GM23338 (cell line): ENCODE measurements around the gene INPP4A. TPM values are rescaled to one million over a fixed set of nuclear protein-coding genes. Genes with fewer than 3 reads are reported as not detected.

Experiments
- ATAC-seq: fragments of 200-7000 bp; cut with Tn5 transposase; 3 replicates; pipeline ENCODE4 v1.9.1; 2020
- DNase-seq: peaks from one replicate; pipeline ENCODE4 v3.0.0-alpha.2; 2015; ENCODE audit warnings: low spot score
- H2AFZ ChIP-seq: fragments of 200-600 bp; sonication (generic); 2 replicates; pipeline ENCODE4 v1.8.0; 2016; ENCODE audit warnings: antibody characterized with exemption, mild to moderate bottlenecking, moderate library complexity
- H3F3A ChIP-seq: fragments of 200-600 bp; sonication (generic); replicated peaks from 2 replicates; pipeline ENCODE4 v1.8.0; 2017; ENCODE audit warnings: antibody characterized with exemption, mixed run types, low read depth
- H3K27ac ChIP-seq: fragments of 200-600 bp; sonication (generic); 2 replicates; pipeline ENCODE4 v1.6.1; 2016; ENCODE audit warnings: low read depth
- H3K27me3 ChIP-seq: fragments of 200-600 bp; sonication (generic); 2 replicates; pipeline ENCODE4 v1.8.0; 2016; ENCODE audit warnings: mild to moderate bottlenecking, mixed run types, moderate library complexity; ENCODE audit not compliant: insufficient read depth
- H3K36me3 ChIP-seq: fragments of 200-600 bp; sonication (generic); 2 replicates; pipeline ENCODE4 v1.8.0; 2016; ENCODE audit warnings: mild to moderate bottlenecking; ENCODE audit not compliant: insufficient read depth
- H3K4me1 ChIP-seq: fragments of 200-600 bp; sonication (generic); 2 replicates; pipeline ENCODE4 v1.8.0; 2016; ENCODE audit warnings: mild to moderate bottlenecking, moderate library complexity; ENCODE audit not compliant: insufficient read depth
- H3K4me2 ChIP-seq: fragments of 200-600 bp; sonication (generic); 2 replicates; pipeline ENCODE4 v1.7.1; 2017; ENCODE audit warnings: mixed run types
- H3K4me3 ChIP-seq: fragments of 200-600 bp; sonication (generic); 2 replicates; pipeline ENCODE4 v1.6.1; 2016; ENCODE audit warnings: mixed run types
- H3K79me2 ChIP-seq: fragments of 200-600 bp; sonication (generic); replicated peaks from 2 replicates; pipeline ENCODE4 v1.8.0; 2017; ENCODE audit warnings: mild to moderate bottlenecking; ENCODE audit not compliant: insufficient read depth
- H3K9me2 ChIP-seq: fragments of 200-600 bp; sonication (generic); 2 replicates; pipeline ENCODE4 v1.8.0; 2017; ENCODE audit not compliant: insufficient read depth
- H4K20me1 ChIP-seq: fragments of 200-600 bp; sonication (generic); replicated peaks from 2 replicates; pipeline ENCODE4 v1.8.0; 2017; ENCODE audit warnings: mild to moderate bottlenecking; ENCODE audit not compliant: insufficient read depth
- H3K27ac Mint-ChIP-seq: 2 replicates; pipeline ENCODE4 v1.8.0; 2020; ENCODE audit warnings: inconsistent platforms, mild to moderate bottlenecking, moderate library complexity, mixed read lengths
- H3K27me3 Mint-ChIP-seq: 3 replicates; pipeline ENCODE4 v1.8.0; 2022; ENCODE audit warnings: low read depth, mild to moderate bottlenecking, moderate library complexity, mixed read lengths, inconsistent platforms; ENCODE audit not compliant: insufficient read depth, poor library complexity
- H3K36me3 Mint-ChIP-seq: 3 replicates; pipeline ENCODE4 v1.8.0; 2021; ENCODE audit warnings: low read depth, mild to moderate bottlenecking, inconsistent platforms, moderate library complexity, mixed read lengths
- H3K4me1 Mint-ChIP-seq: 3 replicates; pipeline ENCODE4 v1.8.0; 2020; ENCODE audit warnings: mild to moderate bottlenecking, inconsistent platforms, mixed read lengths
- H3K4me3 Mint-ChIP-seq: 3 replicates; pipeline ENCODE4 v1.8.0; 2021; ENCODE audit warnings: moderate library complexity, mild to moderate bottlenecking, inconsistent platforms, mixed read lengths
- H3K9me3 Mint-ChIP-seq: 3 replicates; pipeline ENCODE4 v1.8.0; 2020; ENCODE audit warnings: moderate library complexity, mild to moderate bottlenecking, inconsistent platforms, mixed read lengths
- CREB1 ChIP-seq: fragments of 250-450 bp; sonication (Bioruptor Pico); IDR thresholded peaks from 2 replicates; pipeline ENCODE4 v1.5.0; 2020; ENCODE audit warnings: low read depth, mild to moderate bottlenecking, moderate library complexity
- CTCF ChIP-seq, 2 experiments: fragments of 200-600 bp in 1 of 2; sonication (generic) in 1 of 2; conservative IDR thresholded peaks; 2 replicates each; pipeline versions ENCODE4 v1.5.1 to v1.6.1; 2016 to 2017; ENCODE audit warnings: antibody characterized with exemption in 2 of 2, low read depth in 2 of 2, mild to moderate bottlenecking in 2 of 2, moderate library complexity in 1 of 2
- ETS1 ChIP-seq: IDR thresholded peaks from 2 replicates; pipeline ENCODE4 v1.6.1; 2016; ENCODE audit warnings: antibody characterized with exemption
- EZH2 ChIP-seq: fragments of 200-600 bp; sonication (generic); IDR thresholded peaks from one replicate; pipeline ENCODE4 v1.8.0; 2017; ENCODE audit warnings: antibody characterized with exemption, mild to moderate bottlenecking, low read depth; ENCODE audit not compliant: unreplicated experiment
- EZH2phosphoT487 ChIP-seq: fragments of 200-600 bp; sonication (generic); IDR thresholded peaks from one replicate; pipeline ENCODE4 v1.8.1; 2018; ENCODE audit warnings: antibody characterized with exemption; ENCODE audit not compliant: unreplicated experiment
- NANOG ChIP-seq: IDR thresholded peaks from 2 replicates; pipeline ENCODE4 v1.6.1; 2016; ENCODE audit warnings: antibody characterized with exemption, borderline replicate concordance
- REST ChIP-seq: IDR thresholded peaks from one replicate; pipeline ENCODE4 v1.6.1; 2018; ENCODE audit warnings: antibody characterized with exemption; ENCODE audit not compliant: unreplicated experiment
- STAT1 ChIP-seq: IDR thresholded peaks from one replicate; pipeline ENCODE4 v1.6.1; 2016; ENCODE audit warnings: antibody characterized with exemption; ENCODE audit not compliant: unreplicated experiment
- polyA plus RNA-seq: library from polyadenylated mRNA; unstranded; fragments of >200 nt; fragmentation: Nextera tagmentation; extraction: Ambion mirVana; gene quantifications from 2 replicates; pipeline ENCODE4 v1.2.1, GENCODE V29; 2016
- total RNA-seq: library from RNA; depleted of rRNA; stranded (reverse); fragments of >200 nt; shearing (Covaris generic); gene quantifications from 2 replicates; pipeline ENCODE4 v1.2.3, GENCODE V29; 2014
- TF ChIP-seq, protein P1 (sequence below): fragments of 250-450 bp; sonication (Bioruptor Pico); IDR thresholded peaks from 2 replicates; pipeline ENCODE4 v1.5.0; 2020; ENCODE audit warnings: mild to moderate bottlenecking, moderate library complexity

The INPP4A gene
- total and polyA plus RNA-seq, 2 experiments from 2014 or later, result 8.5 to 36.9 TPM

GRCh38 chr2:98494699-98495098, 50.0 kb downstream of the INPP4A start (continued):
- TF ChIP-seq ETS1 (no peak), CREB1 (CRISPR knock-in tag) (no peak)
- TF ChIP-seq, protein P1, sequence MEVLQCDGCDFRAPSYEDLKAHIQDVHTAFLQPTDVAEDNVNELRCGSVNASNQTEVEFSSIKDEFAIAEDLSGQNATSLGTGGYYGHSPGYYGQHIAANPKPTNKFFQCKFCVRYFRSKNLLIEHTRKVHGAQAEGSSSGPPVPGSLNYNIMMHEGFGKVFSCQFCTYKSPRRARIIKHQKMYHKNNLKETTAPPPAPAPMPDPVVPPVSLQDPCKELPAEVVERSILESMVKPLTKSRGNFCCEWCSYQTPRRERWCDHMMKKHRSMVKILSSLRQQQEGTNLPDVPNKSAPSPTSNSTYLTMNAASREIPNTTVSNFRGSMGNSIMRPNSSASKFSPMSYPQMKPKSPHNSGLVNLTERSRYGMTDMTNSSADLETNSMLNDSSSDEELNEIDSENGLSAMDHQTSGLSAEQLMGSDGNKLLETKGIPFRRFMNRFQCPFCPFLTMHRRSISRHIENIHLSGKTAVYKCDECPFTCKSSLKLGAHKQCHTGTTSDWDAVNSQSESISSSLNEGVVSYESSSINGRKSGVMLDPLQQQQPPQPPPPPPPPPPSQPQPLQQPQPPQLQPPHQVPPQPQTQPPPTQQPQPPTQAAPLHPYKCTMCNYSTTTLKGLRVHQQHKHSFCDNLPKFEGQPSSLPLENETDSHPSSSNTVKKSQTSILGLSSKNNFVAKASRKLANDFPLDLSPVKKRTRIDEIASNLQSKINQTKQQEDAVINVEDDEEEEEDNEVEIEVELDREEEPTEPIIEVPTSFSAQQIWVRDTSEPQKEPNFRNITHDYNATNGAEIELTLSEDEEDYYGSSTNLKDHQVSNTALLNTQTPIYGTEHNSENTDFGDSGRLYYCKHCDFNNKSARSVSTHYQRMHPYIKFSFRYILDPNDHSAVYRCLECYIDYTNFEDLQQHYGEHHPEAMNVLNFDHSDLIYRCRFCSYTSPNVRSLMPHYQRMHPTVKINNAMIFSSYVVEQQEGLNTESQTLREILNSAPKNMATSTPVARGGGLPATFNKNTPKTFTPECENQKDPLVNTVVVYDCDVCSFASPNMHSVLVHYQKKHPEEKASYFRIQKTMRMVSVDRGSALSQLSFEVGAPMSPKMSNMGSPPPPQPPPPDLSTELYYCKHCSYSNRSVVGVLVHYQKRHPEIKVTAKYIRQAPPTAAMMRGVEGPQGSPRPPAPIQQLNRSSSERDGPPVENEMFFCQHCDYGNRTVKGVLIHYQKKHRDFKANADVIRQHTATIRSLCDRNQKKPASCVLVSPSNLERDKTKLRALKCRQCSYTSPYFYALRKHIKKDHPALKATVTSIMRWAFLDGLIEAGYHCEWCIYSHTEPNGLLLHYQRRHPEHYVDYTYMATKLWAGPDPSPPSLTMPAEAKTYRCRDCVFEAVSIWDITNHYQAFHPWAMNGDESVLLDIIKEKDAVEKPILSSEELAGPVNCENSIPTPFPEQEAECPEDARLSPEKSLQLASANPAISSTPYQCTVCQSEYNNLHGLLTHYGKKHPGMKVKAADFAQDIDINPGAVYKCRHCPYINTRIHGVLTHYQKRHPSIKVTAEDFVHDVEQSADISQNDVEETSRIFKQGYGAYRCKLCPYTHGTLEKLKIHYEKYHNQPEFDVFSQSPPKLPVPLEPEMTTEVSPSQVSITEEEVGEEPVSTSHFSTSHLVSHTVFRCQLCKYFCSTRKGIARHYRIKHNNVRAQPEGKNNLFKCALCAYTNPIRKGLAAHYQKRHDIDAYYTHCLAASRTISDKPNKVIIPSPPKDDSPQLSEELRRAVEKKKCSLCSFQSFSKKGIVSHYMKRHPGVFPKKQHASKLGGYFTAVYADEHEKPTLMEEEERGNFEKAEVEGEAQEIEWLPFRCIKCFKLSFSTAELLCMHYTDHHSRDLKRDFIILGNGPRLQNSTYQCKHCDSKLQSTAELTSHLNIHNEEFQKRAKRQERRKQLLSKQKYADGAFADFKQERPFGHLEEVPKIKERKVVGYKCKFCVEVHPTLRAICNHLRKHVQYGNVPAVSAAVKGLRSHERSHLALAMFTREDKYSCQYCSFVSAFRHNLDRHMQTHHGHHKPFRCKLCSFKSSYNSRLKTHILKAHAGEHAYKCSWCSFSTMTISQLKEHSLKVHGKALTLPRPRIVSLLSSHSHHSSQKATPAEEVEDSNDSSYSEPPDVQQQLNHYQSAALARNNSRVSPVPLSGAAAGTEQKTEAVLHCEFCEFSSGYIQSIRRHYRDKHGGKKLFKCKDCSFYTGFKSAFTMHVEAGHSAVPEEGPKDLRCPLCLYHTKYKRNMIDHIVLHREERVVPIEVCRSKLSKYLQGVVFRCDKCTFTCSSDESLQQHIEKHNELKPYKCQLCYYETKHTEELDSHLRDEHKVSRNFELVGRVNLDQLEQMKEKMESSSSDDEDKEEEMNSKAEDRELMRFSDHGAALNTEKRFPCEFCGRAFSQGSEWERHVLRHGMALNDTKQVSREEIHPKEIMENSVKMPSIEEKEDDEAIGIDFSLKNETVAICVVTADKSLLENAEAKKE (CRISPR knock-in tag), result no peak

DNA sequence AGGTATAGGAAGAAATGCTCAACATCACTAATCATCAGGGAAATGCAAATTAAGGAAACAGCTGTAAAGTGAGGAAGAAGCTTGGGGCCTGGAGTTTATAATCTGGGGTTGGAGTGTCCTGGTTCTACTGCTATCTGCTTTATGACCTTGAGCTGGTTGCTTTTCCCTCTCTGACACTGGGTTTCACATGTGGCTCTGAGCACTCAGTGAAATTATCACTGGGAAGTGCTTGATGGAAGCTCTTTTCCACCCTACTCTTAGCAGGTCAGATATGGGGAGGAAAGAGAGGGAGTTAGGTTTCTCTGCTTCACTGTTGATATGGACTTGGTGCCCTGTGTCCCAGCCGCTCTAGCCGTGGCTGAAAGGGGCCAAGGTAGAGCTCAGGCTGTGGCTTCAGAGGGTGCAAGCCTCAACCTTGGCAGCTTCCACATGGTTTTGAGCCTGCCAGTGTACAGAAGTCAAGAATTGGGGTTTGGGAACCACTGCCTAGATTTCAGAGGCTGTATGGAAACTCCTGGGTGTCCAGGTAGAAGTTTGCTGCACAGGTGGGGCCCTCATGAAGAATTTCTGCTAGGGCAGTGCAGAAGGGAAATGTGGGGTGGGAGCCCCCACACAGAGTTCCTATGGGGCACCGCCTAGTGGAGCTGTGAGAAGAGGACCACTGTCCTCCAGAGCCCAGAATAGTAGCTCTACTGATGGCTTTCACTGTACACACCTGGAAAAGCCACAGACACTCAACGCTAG, 52.3 kb downstream of the INPP4A start:
- H3K4me1 ChIP-seq, result peaks cover 13% of the 10 kb centered on the region; the same call in 1 of the 2 replicates
- no peak for ATAC-seq
- H3F3A ChIP-seq, result no peaks in the 10 kb centered on the region
- no peak overlapping the region for H3K27ac ChIP-seq
- peaks cover 56% of the 10 kb centered on the region for H3K36me3 Mint-ChIP-seq
- H3K27ac Mint-ChIP-seq, result no peak overlapping the region
- no peak overlapping the region for H3K4me2 ChIP-seq
- H3K36me3 ChIP-seq, result 0 out of 2 replicates have a peak, but pooled peaks cover 5% of the 10 kb centered on the region
- H2AFZ ChIP-seq, result no peak overlapping the region
- peaks cover 32% of the 10 kb centered on the region for H3K9me3 Mint-ChIP-seq
- H4K20me1 ChIP-seq, result peaks cover 6% of the 10 kb centered on the region
- no peak overlapping the region for H3K4me3 ChIP-seq
- H3K9me2 ChIP-seq, result 0 out of 2 replicates have a peak, but pooled peaks cover 1% of the 10 kb centered on the region
- DNase-seq, result no peak
- no peak overlapping the region for H3K4me3 Mint-ChIP-seq
- peaks cover 13% of the 10 kb centered on the region for H3K4me1 Mint-ChIP-seq
- peaks cover 35% of the 10 kb centered on the region for H3K79me2 ChIP-seq
- H3K27me3 ChIP-seq, result no peaks in the 10 kb centered on the region
- peaks cover 2% of the 10 kb centered on the region for H3K27me3 Mint-ChIP-seq
- no peak for TF ChIP-seq EZH2
- no peak for TF ChIP-seq STAT1
- TF ChIP-seq EZH2phosphoT487, result no peak
- no peak for TF ChIP-seq CTCF (conservative IDR thresholded peaks at IDR 0.05; ENCODE audit: low read depth in 2 of 2)
- TF ChIP-seq ETS1, result no peak
- no peak for TF ChIP-seq CREB1 (CRISPR knock-in tag)
- no peak for TF ChIP-seq REST
- TF ChIP-seq NANOG, result no peak
